ENCODE data around the gene NGLY1. TPM values are rescaled to one million over a fixed set of nuclear protein-coding genes. Genes with fewer than 3 reads are reported as not detected.

NGLY1 gene
- total RNA-seq, 2 experiments from 2014 or later, result 46.0 to 46.2 TPM

DNA sequence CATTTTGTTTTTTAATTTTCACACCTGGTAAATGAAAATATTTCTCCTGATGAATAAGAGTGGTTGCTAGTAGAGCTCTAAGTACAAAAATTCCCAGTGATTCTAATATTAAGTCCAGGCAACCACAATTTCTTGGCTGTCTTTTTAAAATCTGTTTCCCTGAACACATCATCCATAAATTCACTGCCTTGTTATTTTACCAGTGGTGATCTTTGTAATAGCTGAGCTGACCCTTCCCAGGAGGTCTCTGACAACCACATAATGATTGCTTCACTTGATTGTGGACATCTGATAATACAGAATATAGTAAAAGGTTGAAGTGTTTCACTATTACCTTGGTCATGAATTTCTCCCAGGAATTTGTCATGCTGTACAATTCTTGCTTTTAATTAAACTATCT lies 104.7 kb downstream of the NGLY1 start:
- H3K4me1 Mint-ChIP-seq (ENCODE audit: low read depth), result no peaks in the 10 kb centered on the region
- no peak overlapping the region for H3K4me3 Mint-ChIP-seq
- no peaks in the 10 kb centered on the region for H3K36me3 ChIP-seq (ENCODE audit: insufficient read depth, low read length)
- intact Hi-C loops (cut with DNase I, micrococcal nuclease), result no loop called here
- H3K27me3 ChIP-seq (ENCODE audit: control insufficient read depth in 1 of 2, insufficient read depth in 2 of 2, low read length in 2 of 2), result peaks cover 0 to 3% of the 10 kb centered on the region in 2 experiments
- no peak overlapping the region for H3K27ac Mint-ChIP-seq
- no peak overlapping the region for H3K27ac ChIP-seq (ENCODE audit: low read depth in 1 of 2, low read length in 2 of 2)
- no peaks in the 10 kb centered on the region for H3K9me3 Mint-ChIP-seq
- ChIA-PET POLR2A (interaction anchor here (1.0 kb wide), 1 partner anchor 15 kb away, joined by 4 read pairs; no protein-coding TSS in a partner anchor), CTCF (interaction anchor here (0.6 kb wide), 1 partner anchor 1070 kb away, joined by 3 read pairs; no protein-coding TSS in a partner anchor)
- no peaks in the 10 kb centered on the region for H3K36me3 Mint-ChIP-seq (ENCODE audit: low read depth)
- H3K4me1 ChIP-seq (ENCODE audit: insufficient read depth, low read length), result no peaks in the 10 kb centered on the region
- TF ChIP-seq, protein P1, sequence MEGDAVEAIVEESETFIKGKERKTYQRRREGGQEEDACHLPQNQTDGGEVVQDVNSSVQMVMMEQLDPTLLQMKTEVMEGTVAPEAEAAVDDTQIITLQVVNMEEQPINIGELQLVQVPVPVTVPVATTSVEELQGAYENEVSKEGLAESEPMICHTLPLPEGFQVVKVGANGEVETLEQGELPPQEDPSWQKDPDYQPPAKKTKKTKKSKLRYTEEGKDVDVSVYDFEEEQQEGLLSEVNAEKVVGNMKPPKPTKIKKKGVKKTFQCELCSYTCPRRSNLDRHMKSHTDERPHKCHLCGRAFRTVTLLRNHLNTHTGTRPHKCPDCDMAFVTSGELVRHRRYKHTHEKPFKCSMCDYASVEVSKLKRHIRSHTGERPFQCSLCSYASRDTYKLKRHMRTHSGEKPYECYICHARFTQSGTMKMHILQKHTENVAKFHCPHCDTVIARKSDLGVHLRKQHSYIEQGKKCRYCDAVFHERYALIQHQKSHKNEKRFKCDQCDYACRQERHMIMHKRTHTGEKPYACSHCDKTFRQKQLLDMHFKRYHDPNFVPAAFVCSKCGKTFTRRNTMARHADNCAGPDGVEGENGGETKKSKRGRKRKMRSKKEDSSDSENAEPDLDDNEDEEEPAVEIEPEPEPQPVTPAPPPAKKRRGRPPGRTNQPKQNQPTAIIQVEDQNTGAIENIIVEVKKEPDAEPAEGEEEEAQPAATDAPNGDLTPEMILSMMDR (IDR thresholded peaks at IDR 0.05), result no peak
- DNase-seq (no peak), ATAC-seq (ENCODE audit: poor library complexity) (no peak)
- H3K9me3 ChIP-seq (ENCODE audit: control insufficient read depth in 1 of 2, insufficient read depth in 1 of 2, low read length in 2 of 2), result peaks cover 0 to 11% of the 10 kb centered on the region in 2 experiments
- H3K4me3 ChIP-seq (ENCODE audit: low read length), result no peak overlapping the region
- peaks cover 6% of the 10 kb centered on the region for H3K27me3 Mint-ChIP-seq

DNA sequence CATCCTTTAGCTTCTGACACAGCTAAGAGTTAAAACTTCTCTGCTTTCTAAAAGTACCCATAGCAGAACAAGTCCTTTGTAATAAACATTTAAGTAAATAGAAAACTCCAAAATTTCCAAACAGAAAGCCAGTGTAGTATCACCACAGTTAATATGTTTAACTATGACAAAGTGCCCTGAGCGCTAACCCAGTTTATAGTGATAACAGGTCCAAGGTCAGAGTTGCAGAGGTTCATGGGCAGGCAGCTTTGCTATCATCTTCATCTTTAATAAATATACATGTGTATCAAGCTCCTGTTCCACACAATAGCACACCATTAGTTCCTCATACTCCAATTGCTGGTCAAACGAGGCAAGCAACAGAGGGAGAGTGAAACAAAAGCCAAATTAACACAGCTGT lies 106.1 kb downstream of the NGLY1 start:
- Mint-ChIP-seq H3K27ac (no peak overlapping the region), H3K9me3 (no peaks in the 10 kb centered on the region), H3K36me3 (ENCODE audit: low read depth) (no peaks in the 10 kb centered on the region), H3K4me1 (ENCODE audit: low read depth) (no peaks in the 10 kb centered on the region), H3K27me3 (peaks cover 6% of the 10 kb centered on the region), H3K4me3 (no peak overlapping the region)
- POLR2A ChIA-PET, result no interaction called here
- Histone ChIP-seq H3K27me3 (ENCODE audit: control insufficient read depth in 1 of 2, insufficient read depth in 2 of 2, low read length in 2 of 2) (peaks cover 0 to 3% of the 10 kb centered on the region in 2 experiments), H3K9me3 (ENCODE audit: control insufficient read depth in 1 of 2, insufficient read depth in 1 of 2, low read length in 2 of 2) (peaks cover 0 to 12% of the 10 kb centered on the region in 2 experiments), H3K27ac (ENCODE audit: low read depth in 1 of 2, low read length in 2 of 2) (no peak overlapping the region), H3K36me3 (ENCODE audit: insufficient read depth, low read length) (no peaks in the 10 kb centered on the region), H3K4me3 (ENCODE audit: low read length) (no peak overlapping the region), H3K4me1 (ENCODE audit: insufficient read depth, low read length) (no peaks in the 10 kb centered on the region)
- no peak for DNase-seq
- CTCF ChIA-PET, result no interaction called here
- intact Hi-C loops (cut with DNase I, micrococcal nuclease), result no loop called here
- ATAC-seq (ENCODE audit: poor library complexity), result no peak
- TF ChIP-seq, protein P1 (IDR thresholded peaks at IDR 0.05), result no peak

- Mint-ChIP-seq H3K4me3 (no peak overlapping the region), H3K27me3 (peaks cover 6% of the 10 kb centered on the region), H3K27ac (no peak overlapping the region), H3K9me3 (no peaks in the 10 kb centered on the region), H3K36me3 (ENCODE audit: low read depth) (no peaks in the 10 kb centered on the region), H3K4me1 (ENCODE audit: low read depth) (no peaks in the 10 kb centered on the region)
- ATAC-seq (ENCODE audit: poor library complexity) (no peak), DNase-seq (no peak)
- ChIA-PET CTCF (no interaction called here), POLR2A (no interaction called here)
- Histone ChIP-seq H3K4me3 (ENCODE audit: low read length) (no peak overlapping the region), H3K4me1 (ENCODE audit: insufficient read depth, low read length) (no peaks in the 10 kb centered on the region), H3K27ac (ENCODE audit: low read depth in 1 of 2, low read length in 2 of 2) (no peak overlapping the region), H3K27me3 (ENCODE audit: control insufficient read depth in 1 of 2, insufficient read depth in 2 of 2, low read length in 2 of 2) (peaks cover 0 to 3% of the 10 kb centered on the region in 2 experiments), H3K9me3 (ENCODE audit: control insufficient read depth in 1 of 2, insufficient read depth in 1 of 2, low read length in 2 of 2) (peaks cover 0 to 12% of the 10 kb centered on the region in 2 experiments), H3K36me3 (ENCODE audit: insufficient read depth, low read length) (no peaks in the 10 kb centered on the region)
- TF ChIP-seq, protein P1 (IDR thresholded peaks at IDR 0.05), result no peak
- intact Hi-C loops (cut with DNase I, micrococcal nuclease), result loop anchor here in 1 of 2 experiments (5.0 kb wide), 1 partner anchor 43 kb away; no protein-coding TSS in a partner anchor
Observed at GRCh38 chr3:25674670-25675069, 108.6 kb downstream of the NGLY1 start.

All from CD4-positive, alpha-beta T cell (primary cell).